SH-SY5Y (cell line): ENCODE data around the gene LATS2.

Experiments used
- GATA2 ChIP-seq: IDR thresholded peaks from 2 replicates; pipeline ENCODE4 v1.6.1; 2011; ENCODE audit warnings: mild to moderate bottlenecking, low read depth, low read length
- GATA3 ChIP-seq: IDR thresholded peaks from 2 replicates; pipeline ENCODE4 v1.6.1; 2011; ENCODE audit warnings: low read depth, mild to moderate bottlenecking, low read length, moderate library complexity

Gene LATS2

DNA sequence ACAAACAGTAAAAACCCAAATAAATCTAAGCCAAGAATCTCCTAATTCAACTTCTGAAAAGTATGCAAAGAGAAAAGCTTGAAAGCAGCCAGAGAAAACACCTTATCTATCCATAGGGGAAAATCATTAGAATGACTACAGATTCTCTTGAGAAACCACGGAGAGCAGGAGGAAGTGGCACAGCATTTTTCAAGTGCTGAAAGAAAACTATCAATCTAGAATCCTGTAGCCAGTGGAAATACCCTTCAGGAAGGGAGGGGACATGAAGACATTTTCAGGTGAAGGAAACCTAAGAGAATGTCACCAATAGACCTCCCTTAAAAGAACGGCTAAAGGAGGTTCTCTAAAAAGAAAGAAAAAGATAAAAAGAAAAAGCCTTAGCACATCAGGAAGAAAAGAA lies 92.6 kb downstream of the LATS2 start:
- no peak for TF ChIP-seq GATA3
- no peak for TF ChIP-seq GATA2

DNA sequence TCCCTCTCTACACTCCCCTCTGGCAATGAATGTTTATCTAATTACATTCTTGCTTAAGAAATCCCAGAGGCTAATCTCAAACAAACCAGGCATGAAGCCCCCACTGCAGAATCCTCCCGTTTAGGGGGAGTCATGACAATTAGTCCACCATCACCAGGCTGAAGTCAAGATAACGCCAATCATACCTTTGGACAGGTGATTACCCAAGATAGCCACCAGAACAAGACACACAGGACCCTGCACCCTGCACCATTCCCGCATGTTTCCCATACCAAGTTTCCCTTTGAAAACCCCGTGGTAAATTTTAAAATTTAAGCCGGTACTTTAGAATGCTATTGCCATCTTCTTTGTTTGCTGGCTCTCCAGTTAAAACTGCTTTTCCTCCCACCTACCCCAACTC lies 94.0 kb downstream of the LATS2 start:
- TF ChIP-seq GATA2 (no peak), GATA3 (no peak)

DNA sequence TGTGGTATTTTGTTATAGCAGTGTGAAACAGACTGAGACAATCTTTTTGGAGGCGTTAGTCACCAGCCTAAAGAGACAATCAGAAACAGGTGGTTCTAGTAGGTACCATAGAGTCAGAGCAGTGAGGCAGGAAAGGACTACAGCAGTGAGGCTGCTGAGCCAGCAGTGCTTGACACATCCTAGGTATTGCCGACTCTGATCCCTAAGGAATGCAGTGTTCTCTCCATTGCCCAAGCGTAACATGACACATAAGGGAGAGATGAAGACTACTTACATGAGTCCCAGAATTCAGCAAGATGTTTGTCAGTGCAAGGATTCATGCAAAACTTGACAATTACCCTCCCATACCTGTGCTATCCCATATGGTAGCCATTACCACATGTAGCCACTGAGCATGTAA lies 96.5 kb downstream of the LATS2 start:
- TF ChIP-seq GATA3 (no peak), GATA2 (no peak)

DNA sequence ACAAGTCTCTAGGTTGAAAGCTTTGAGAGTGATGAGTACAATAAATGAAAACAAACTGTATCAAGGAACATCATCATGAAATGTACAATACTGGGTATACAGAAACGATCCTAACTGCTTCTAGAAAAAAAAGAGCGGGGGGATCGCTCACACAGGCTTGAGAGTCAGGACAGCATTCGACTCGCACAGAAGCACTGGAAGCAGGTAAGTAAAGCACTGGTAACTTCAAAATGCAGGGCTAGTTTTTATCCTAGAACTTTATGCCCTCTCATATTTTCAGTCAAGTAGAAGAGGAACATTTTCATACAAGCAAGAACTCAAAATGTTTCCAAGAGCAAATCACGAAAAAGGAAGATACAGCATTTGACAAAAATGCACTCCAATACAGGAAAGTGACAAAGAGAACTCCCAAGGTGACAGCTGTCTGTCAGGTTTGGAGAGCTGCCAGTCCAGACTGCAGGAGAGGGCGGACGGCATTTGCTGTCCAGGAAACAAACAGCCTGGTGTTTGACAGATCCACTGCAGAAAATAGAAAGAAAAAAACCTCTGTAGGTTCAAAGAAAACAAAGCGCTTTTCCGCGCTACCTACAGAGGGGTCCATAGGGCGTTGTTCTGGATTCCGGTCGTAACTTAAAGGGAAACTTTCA lies 100.6 kb downstream of the LATS2 start:
- TF ChIP-seq GATA2 (no peak), GATA3 (no peak)

DNA sequence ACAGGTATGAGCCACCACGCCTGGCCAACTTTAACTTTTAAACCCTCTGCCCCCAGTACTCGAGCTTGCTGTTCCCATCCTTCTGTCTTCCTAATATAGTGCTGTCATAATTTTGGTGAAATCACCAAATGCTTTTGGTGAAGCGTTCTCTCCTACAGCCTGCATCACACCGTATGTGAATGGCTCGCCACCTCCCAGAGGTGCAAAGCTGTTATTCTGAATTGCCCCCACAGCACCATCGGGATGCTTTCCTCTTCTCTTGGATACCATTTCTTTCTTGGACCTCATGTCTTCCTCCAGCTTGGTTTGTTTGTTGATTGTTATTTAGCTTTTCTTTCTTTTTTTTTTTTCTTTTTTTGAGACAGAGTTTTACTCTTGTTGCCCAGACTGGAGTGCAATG lies 105.9 kb downstream of the LATS2 start:
- no peak for TF ChIP-seq GATA3
- TF ChIP-seq GATA2, result no peak

DNA sequence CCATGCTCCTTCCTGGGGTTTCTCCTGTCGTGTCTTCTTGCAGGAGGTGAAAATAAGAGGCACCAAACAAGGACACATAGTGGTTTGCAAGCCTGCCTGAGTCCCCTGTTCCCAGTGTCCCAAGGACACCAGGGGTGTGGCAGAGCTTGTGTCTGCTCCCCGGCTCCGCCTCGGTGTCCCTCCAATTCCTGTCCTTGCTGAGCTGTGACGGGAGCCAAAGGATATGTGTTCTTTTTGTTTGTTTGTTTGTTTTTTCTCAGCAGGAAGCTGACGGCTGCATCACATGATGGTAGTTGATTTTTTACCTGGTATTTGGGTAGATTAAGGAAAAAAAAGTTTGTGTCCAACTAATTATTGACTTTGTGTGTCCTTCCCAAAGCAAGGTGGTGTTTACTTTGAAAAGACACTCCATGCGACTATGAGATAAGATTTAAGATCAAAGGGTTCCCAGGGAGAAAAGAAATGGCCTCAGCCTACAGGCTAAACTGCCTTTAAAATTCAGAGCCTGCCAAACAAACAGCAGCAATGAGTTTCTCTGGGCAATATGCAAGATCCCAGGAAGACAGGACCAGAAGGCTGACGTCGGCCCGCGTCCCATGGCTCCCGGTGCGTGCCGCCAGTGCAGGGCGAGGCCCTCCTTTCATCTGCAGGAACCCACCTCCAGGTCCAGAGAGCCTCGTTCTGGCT lies 108.0 kb downstream of the LATS2 start:
- TF ChIP-seq GATA2 (no peak), GATA3 (no peak)

DNA sequence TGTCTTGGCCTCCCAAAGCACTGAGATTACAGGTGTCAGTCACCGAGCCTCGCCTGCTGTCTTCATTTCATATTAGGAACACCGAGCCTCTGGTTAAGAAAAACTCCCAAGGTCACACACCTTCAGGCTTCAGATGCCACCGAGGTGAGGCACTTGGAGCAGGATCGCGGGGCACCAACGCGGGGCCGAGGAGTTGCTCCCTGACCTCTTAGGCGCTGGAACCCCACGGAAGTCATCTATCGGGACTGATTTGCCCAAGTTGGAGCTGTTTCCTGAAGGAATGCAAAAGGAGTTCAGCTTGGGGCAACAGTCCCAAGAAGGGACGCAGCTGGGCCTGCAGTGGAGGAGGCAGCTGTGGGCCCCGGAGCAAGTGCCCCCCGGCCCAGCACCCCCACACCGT lies 108.5 kb downstream of the LATS2 start:
- TF ChIP-seq GATA3, result no peak
- no peak for TF ChIP-seq GATA2

DNA sequence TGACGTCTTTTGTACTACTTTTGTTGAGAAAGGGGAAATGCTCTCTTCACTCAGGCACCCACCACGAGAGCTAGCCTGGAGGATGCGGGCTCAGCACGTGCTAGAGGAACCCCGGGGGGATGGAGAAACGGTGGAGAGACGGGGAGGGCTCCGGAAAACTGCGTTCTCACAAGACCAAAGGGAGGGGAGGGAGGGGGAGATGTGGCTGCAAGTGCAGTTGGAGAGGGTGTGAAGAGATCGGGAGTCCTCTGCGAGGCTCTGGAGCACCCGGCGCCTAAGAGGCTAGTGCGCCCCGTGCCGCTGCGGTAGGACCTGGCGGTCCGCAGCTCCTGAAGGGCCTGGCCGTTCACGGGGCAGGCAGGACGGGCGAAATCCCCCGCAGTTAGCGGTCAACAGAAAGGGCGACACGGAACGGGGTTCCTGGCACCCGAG lies 115.4 kb downstream of the LATS2 start:
- no peak for TF ChIP-seq GATA2
- no peak for TF ChIP-seq GATA3

DNA sequence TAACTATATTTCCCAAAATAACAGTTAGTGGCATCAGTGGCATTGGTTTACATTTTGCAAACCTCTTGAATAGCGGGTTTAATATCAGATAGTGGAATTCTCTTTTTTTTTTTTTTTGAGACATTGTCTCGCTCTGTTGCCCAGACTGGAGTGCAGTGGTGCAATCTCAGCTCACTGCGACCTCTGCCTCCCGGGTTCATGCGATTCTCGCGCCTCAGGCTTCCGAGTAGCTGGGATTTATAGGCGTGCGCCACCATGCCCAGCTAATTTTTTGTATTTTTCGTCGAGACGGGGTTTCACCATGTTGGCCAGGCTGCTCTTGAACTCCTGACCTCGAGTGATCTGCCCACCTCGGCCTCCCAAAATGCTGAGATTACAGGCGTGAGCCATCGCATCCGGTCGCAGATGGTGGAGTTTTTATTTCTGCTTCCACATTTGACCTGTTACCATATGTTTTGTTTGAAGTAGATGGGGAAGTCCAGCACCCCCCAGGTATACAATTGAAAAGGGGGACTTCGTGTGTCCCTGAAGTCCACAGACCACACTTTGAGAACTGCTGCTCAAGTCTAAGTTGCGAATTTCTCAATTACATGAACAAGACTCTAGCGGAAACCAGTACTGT lies 118.3 kb downstream of the LATS2 start:
- TF ChIP-seq GATA3 (no peak), GATA2 (no peak)

DNA sequence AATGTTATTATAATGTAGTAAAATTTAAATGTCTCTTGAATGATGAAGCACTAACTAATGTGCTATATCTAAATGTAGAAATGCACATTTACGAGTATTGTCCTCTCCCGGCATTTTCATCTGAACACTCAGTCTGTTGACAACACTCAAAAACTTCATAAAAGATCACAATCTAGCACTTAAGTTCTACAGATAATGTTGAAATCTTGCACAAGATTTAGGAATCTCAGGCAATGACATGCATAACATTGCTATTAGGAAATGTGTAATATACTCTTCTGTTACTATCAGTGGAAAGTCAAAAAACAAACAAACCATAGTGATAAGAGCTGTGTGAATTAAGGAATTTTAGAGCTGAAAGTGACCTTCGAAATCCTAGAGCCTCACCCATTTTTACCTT lies 121.3 kb downstream of the LATS2 start:
- TF ChIP-seq GATA2 (no peak), GATA3 (no peak)

DNA sequence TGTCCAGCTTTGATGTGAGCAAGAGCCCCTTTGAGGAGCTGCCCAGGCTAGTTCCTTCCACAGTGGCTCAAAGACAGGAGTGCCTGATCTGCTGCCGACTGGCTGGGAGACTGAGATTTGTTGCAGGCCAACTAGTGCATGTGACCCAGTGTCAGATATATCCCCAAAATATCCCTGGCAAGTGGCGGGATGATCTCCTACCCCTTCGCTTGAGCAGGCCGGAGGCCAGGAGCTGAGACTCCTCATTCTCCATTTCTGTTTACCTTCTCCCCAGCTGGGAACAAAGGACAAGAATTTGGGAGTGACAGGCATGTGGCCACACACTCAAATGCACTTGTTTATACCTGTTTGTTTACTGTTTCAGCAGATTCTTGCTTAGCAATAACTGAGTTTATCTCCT lies 121.7 kb downstream of the LATS2 start:
- TF ChIP-seq GATA2, result no peak
- TF ChIP-seq GATA3, result no peak

DNA sequence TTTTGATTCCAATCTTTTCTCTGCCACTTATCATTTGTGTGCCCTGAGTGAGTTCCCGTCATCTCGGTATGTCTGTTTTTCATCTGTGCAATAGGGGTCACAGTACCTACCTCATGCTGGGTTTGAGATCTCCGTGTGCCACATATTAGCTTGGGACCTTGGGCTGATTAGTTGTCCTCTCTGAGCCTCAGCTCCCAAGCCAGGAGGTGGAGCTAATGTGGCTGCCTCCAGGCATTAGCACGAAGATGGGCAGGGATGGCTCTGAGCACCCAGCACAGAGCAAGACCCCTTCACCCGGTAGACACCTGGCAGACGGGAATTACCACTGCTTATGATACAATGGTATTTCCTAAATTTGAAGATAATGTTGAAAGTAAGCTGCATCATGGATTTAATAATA lies 123.1 kb downstream of the LATS2 start:
- TF ChIP-seq GATA2 (no peak), GATA3 (no peak)

DNA sequence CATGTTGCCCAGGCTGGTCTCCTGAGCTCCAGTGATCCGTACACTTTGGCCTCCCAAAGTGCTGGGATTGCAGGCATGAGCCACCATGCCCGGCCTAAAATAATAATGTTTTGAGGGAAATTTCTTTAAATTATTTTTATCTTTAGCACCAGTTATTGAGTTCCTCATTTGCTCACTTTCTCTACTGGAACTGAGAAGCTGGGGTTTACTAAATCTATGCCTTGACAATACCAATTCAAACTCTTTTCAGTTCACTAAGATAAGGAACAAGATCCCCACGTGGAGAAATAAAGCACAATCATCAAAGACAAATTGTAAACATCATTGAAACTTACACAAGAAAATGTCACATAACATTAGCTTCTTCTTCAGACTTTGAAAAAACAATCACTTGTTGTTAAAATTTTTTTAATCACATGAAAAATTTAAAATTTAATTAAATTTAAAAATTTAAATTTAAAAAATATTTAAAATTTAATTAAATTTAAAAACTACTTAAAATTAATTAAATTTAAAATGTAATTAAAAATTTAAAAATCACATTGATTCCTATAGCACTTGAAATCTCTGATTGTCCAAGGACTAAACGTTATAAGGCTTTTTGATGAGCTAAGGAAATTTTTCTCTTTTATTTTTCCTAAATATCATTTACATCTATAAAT lies 133.7 kb downstream of the LATS2 start:
- TF ChIP-seq GATA3, result no peak
- TF ChIP-seq GATA2, result no peak

DNA sequence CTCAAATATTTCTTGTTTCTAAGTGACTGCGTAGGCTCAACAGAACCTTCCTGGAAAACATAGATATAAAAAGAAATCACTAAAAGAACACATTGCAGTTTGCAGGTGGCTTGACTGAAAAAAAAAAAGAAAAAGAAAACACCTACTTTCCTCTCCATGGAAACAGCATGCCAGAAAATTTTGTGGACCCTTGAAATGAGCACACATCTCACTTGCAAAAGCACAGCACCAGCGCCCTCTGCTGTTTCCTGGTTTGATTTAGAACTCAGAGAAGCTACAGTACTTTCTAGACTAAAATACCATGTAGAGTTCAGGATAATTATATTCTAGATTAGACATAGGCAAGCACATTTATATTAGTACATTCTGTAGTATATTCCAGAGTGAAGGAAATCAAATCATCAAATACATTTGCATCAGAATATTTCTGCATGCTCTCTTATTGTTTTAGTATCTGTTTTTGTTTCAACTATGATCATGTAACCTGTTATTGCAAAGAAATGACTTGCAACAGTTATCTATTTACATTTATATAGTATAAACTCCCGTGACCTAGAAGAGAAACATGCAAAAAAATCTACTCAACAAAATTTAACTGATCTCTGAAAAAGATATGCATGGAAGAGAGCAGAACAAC lies 136.5 kb downstream of the LATS2 start:
- TF ChIP-seq GATA2 (no peak), GATA3 (no peak)

DNA sequence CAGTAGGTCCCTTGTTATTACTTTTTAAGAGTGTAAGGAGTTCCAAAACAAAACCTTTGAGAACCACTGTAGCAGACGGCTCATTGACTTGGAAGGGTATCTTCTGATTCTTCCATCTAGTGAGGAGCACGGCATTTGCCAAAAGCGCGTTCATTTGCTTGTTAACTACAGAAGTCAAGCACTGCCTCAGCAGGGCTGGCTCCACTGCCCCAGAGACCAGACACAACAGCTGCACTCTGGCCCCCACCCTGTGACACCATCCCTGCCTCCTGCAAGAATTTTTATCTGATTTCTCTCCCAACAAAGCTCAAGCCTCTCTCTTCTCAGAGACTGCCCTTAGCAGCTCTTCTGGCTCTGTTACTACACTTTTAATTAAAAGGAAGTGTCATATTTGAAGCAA lies 138.1 kb downstream of the LATS2 start:
- TF ChIP-seq GATA3 (no peak), GATA2 (no peak)
